GM19193 (cell line): ENCODE results near the gene MND1.

ENCODE experiments used
- POLR2A ChIP-seq: IDR thresholded peaks from 4 replicates; pipeline ENCODE4 v1.6.1; 2011; ENCODE audit not compliant: insufficient read depth, insufficient read length; ENCODE audit errors: extremely low read depth

Gene MND1

GRCh38 chr4:153344131-153345011 is at the start of gene MND1:
Gene MND1, plus strand, starts transcription at chr4:153344688. Its CDS starts 50 bp downstream, at chr4:153344738.
- peak; percentile 72 for TF ChIP-seq POLR2A

- no peak for TF ChIP-seq POLR2A
Observed at GRCh38 chr4:153295131-153295755, 49.2 kb upstream of the MND1 start.

GRCh38 chr4:153296040-153296823 is 48.3 kb upstream of the MND1 start:
- TF ChIP-seq POLR2A: no peak

GRCh38 chr4:153297116-153297515 is 47.4 kb upstream of the MND1 start:
- TF ChIP-seq POLR2A: no peak

- no peak for TF ChIP-seq POLR2A
Observed at GRCh38 chr4:153310793-153311192, 33.7 kb upstream of the MND1 start.

- no peak for TF ChIP-seq POLR2A
Observed at GRCh38 chr4:153314915-153315314, 29.6 kb upstream of the MND1 start.

GRCh38 chr4:153318696-153319320 is 25.7 kb upstream of the MND1 start:
- no peak for TF ChIP-seq POLR2A

- TF ChIP-seq POLR2A: no peak
Observed at GRCh38 chr4:153322791-153323190, 21.7 kb upstream of the MND1 start.

GRCh38 chr4:153324046-153324445 is 20.4 kb upstream of the MND1 start:
- no peak for TF ChIP-seq POLR2A

GRCh38 chr4:153325558-153325957 is 18.9 kb upstream of the MND1 start:
- no peak for TF ChIP-seq POLR2A

- TF ChIP-seq POLR2A: no peak
Observed at GRCh38 chr4:153326513-153326912, 18.0 kb upstream of the MND1 start.

- TF ChIP-seq POLR2A: no peak
Observed at GRCh38 chr4:153327247-153327646, 17.2 kb upstream of the MND1 start.

- TF ChIP-seq POLR2A: no peak
Observed at GRCh38 chr4:153332936-153333335, 11.6 kb upstream of the MND1 start.

- TF ChIP-seq POLR2A: no peak
Observed at GRCh38 chr4:153333874-153334273, 10.6 kb upstream of the MND1 start.

- TF ChIP-seq POLR2A: no peak
Observed at GRCh38 chr4:153335665-153336064, 8.8 kb upstream of the MND1 start.

- no peak for TF ChIP-seq POLR2A
Observed at GRCh38 chr4:153337686-153338085, 6.8 kb upstream of the MND1 start.

GRCh38 chr4:153341575-153342090 is 2.9 kb upstream of the MND1 start:
- no peak for TF ChIP-seq POLR2A
